NK-92 treated with Interleukin-12 subunit alpha and Interleukin-12 subunit beta, amount 100 ng/mL, for 24 hours (cell line): ENCODE results near the gene TAP2.

ENCODE experiments used
- DNase-seq: peaks from one replicate; lab custom pipeline; 2025; lab: John Stamatoyannopoulos, UW

The TAP2 gene

DNA sequence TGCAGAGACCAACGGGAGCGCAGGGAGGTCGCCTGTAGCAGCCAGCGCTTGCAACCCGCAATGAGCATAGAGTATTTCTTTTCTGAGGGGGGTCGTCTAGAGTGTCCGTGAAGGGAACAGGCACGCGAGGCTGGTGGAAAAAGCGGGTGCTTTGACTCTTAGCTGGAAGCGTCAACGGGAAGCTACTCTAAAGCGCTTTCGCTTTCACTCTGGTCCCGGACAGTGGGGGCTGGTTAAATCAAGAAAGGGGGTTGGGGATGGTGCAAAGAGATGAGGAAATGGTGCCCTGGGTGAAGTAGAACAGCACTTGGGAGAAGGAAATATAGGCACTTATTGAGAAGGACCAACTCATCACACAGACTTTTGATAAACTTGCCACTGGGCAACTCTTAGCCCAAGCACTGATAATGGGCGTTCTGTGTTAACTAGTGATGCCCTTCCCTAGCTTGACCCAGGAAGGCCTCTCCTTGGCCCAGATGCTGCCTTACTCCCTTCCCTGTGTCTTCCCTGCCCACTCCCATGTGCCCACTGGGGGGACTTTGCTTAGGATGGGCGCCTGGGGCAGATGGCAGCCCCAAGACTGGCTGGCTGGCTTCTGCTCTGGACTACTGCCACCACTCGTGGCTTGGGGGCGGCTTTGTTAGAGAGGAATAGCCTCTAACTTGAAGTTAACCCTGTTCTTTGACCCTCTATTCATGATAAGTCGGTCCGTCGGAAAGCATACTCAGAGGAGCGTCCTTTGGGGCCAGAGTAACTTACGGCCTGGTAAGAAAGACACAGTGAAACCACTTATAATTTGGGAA is 16.0 kb upstream of the TAP2 start:
- peak; percentile 54 for DNase-seq

DNA sequence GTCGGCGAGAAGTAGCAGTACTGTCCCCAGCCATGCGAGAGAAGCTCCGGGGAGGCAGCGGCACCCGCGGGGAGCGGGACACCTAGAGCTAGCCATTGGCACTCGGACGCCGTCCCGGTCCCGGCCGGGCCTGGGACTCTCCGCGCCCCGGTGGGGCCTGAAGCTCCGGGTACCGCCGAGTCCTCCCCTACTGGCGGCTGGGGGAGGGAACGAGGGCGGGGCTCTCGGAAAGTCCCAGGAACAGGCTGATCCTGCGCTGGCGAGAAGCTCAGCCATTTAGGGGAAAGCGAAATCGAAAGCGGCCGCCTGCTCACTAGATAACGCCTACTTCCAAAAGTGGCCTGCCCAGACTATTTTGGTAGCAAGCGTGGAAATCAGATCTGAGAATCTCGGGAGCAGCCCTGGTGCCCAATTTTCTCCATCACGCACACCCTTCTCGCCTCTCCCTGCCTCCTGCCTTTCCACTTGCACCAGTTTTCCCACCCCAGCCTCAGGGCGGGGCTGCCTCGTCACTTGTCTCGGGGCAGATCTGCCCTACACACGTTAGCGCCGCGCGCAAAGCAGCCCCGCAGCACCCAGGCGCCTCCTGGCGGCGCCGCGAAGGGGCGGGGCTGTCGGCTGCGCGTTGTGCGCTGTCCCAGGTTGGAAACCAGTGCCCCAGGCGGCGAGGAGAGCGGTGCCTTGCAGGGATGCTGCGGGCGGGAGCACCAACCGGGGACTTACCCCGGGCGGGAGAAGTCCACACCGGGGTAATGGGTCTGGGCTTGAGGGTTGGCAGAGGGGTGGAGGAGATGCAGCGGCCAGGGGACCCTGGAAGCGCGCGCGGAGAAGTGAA is 15.2 kb upstream of the TAP2 start, which contains the start of the genes PSMB9 and TAP1:
Gene PSMB9 (plus strand): TSS at position 652 of the 835 bp plus-strand sequence. CDS start 38 bp downstream, at position 690.
Gene TAP1 (minus strand): TSS at position 164 of the 835 bp plus-strand sequence. CDS start 68 bp downstream, at position 96.
- peak; percentile 92 for DNase-seq

DNA sequence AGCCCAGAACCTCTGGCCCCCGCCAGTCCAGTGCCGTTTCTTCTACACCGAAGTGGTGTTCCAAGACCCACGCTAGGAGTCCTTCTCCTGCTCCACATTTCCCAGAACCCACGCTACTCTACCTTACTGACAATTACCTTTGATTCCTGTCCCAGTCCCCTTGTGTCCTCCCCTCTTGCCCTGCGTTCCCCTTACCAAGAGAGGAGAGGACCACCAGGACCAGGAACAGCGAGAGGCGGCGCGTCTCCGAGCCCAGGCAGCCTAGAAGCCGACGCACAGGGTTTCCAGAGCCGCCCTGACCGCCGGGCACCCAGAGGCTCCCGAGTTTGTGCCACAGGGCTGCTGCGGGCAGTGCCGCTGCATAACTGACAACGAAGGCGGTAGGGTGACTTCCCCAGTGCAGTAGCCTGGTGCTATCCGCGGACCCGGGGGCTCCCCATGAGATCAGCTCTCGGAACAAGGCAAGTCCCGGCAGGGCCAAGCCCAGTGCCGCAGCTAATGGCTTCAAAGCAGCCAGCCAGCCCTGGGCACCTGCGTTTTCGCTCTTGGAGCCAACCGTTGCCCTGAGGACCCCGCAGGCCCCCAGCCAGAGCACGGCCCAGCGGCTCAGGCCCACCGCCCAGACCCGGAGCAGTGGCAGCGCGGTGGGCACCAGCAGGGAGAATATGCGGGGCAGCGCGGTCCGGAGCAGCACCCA is 14.5 kb upstream of the TAP2 start:
- DNase-seq = peak; percentile 45

DNA sequence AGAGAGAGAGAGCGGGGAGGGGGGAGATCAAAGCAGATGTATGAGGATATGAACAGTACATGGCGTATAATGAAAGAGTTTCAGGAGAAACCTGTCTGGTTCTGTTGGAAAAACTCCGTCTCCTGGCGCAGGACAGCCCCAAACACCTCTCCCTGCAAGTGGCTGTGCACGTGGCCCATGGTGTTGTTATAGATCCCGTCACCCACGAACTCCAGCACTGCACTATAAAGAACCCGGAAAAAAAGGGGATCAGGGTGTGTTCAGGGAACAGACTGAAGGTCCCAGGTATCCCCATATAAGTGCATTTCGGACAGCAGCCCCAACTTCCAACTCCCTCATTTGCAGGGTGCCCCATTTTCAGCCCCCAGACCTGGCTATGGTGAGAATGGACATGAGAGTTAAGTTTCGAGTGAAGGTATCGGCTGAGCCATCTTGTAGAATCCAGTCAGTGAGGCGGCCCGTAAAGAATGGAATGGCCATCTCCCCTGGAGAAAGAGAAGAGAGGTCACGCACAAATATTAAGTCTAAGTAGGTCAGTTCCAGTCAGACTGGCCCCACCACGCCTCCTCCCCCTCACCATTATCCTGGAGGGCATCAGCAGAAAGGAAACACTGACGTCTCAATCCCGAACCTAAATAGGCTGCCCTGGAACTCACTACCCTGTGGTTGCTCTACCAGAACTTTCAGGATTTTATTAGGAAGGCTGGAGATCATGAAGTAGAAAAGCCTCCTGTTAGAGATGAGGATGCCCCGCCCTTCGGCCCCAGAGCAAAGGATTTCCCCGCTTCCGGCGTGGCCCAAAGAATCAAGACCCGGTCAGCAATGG is 13.7 kb upstream of the TAP2 start:
- peak; percentile 29 for DNase-seq

DNA sequence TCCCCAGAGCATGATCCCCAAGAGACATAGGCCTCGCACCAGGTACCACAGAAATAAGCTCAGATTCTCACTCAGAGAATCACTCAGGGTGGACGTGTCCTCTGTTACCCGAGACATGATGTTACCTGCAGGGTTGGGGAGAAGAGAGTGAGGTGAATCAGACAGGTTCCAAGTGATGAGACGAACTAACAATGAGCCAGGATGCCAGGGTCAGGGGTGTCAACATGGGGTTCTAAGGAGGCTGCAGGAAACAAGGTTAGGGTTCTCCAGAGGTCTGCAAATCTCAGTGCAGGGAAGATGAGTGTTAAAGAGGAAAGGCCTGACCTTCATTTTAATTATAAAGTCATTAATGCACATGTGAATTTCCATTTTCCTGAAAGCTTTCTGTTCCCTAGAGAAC is 12.5 kb upstream of the TAP2 start:
- no peak for DNase-seq

DNA sequence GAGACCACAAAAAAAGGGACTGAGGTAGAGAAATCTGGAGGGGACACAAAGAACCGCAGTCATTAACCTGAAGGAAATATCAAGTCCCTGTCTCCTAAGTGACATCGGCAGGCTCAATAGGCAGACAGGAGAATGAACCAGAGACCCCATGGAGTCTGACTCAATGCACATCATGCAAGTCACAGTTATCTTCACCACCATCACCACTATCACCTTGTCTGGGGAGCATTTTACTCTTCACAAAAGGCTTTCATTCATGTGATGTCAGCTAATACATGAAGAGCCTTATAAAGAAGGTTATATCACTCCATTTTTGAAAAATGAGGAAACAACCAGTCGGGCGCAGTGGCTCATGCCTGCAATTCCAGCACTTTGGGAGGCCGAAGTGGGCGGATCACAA is 10.6 kb upstream of the TAP2 start:
- DNase-seq = no peak

DNA sequence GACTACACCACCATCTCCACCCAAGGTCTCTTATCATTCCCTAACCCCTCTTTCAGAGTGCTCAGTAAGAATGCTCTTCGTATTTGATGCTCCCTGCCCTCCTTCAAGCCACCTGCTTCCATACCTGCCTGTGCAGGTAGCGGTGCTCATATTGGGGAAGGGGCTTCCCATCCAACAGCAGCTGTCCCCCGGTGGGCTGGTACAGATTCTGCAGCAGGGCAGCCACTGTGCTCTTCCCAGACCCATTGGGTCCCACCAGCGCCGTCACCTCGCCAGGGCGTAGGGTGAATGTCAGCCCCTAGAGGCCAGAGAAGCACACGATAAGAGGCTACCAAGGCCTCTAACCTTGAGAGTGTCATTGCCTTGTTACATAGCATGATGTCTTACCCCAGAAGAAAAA is 9.3 kb upstream of the TAP2 start:
- no peak for DNase-seq

DNA sequence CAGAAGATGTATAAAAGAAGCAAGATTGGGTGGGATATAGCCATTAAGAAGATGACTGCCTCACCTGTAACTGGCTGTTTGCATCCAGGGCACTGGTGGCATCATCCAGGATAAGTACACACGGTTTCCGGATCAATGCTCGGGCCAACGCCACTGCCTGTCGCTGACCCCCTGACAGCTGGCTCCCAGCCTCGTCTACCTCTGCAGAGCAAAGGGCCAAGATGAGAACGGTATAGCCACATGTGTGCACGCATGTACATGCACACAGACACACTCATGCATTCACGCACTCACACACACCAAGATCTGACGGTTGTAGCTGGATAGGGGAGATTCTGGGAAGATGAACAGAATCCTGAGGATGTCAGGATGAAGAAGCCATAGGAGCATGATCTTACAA is 8.5 kb upstream of the TAP2 start:
- no peak for DNase-seq

DNA sequence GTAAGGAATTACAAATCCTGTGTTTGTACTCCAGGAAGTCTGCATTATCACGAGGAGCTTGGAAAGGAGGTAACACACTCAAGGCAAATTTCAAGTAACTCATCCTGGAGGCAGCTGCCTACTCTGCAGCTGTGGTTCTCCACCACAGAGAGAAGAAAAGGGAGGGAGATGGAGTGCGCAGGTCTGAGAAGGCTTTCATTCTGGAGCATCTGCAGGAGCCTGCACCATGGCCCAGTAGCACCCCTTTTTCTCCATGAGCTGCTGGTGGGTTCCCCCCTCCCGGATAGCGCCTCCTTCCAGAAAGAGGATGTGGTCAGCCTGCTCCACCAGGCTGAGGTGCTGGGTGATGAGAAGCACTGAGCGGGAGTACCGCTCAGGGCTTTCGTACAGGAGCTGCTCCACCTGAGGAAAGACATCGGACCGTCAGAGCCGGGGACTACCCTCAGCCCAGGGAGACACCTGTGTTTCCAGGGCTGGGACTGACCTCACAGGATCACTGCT is 6.9 kb upstream of the TAP2 start:
- DNase-seq = peak; percentile 25

DNA sequence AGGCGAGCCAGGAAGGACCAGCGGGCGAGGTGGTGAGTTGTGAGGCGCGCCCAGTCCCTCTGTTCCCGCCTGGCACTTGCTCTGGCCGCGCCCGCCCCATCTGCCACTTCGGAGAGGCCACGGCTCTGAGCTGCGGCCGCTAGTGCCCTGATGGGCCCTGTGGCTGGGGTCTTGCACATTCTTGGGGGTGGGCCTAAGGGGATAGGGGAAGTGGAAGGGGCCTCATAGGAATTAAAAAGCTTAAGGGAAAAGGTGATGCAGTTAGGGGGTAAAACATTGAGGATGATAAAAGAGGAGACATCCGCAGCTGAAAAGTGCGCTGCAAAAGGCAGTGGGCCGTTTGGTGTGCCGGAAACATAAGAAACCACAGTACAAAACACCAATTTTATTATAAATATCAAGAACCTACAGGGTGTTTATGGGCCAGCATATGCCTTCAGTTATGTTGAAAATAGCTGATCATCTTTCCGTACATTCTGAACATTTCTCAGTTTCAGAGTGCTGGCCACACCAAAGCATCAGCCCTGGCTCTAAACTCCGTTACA is 6.4 kb upstream of the TAP2 start:
- no peak for DNase-seq

DNA sequence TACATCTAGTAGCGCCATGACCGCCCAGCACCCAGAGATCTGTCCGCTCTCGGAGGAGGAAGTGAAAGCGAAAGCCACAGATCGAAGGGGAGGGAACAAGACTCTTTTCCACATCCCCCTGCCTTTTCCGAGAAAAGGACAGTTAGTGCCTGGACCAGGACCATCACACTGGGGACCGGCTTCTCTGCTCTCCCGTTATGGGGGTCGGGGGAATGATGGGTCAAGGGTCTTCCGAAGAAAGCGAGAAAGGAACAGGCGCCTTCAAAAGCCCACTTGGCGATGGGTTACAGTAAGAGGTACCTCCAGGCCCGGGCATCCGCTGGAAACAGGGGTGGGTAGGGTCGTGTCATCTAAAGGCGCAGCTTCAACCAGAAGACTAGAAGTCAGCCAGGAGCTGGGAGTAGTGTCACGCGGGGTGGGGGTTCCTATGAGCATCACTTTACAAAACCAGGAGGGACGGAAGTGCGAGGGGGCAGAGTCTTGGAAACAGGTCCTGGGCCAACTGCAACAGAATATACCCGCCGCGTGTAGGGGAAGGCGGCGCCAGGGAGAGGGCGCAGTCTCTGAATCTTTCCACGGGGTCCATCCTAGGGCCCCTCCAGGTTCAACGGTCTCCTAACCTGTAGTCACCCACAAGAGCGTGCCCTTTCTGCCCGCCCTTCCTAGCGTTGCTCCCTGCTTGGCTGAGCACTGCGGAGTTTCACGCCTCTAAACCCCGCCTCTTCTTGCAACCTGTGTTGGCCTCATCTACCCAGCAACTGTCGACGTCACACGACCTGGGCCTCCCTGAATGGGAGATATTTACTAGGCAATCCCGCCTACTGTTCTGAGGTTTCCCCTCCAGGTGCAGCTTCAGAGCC is 5.7 kb upstream of the TAP2 start, which contains the start of gene PSMB8:
Gene PSMB8 (minus strand): TSS at position 69 of the 860 bp plus-strand sequence. CDS start 51 bp downstream, at position 18.
- DNase-seq = peak; percentile 97

DNA sequence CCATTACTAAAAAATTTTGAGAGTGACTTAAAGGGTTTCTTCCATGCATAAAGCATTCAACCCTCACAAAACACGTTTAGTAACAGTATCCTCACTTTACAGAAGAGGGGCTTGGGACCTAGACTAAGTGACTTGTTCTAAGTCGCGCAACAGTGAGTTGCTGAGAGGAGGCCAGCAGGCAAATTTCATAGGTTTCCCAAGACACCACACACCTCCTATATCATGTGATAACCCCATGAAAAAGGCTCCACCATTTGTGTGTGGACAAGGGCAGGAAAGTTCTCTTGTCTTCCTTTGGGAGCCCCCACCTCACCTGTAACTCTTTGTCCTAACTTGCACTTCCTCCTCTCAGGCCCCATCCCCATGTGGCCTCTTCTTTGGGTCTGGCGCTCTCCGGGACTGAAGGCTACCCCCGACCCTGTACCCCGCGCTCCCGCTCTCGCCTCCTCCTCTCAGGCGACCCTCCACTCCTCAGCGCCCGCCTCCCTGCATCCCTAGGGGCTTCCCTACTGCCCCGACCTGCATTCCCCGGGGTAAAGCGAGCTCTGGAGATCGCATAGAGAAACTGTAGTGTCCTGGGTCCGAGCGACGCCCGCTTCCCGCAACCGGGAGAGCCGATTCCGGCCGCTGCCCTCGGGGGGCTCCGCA is 4.9 kb upstream of the TAP2 start:
- no peak for DNase-seq

DNA sequence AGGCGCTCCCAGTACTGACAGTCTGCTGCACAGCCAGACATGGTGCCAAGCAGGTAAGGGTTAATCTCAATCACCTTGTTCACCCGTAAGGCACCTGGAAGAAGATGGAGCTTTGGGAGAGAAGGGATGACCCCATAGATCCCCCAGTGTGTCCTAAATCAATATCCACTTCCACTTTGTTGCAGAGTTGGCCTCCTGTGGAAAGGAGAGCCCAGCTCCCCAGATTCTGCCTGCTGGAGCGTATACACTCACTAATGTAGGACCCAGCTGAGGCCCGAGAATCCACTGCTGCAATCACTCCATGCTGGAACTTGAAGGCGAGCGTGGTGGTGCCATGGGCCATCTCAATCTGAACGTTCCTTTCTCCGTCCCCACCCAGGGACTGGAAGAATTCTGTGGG is 4.2 kb upstream of the TAP2 start:
- DNase-seq = no peak

DNA sequence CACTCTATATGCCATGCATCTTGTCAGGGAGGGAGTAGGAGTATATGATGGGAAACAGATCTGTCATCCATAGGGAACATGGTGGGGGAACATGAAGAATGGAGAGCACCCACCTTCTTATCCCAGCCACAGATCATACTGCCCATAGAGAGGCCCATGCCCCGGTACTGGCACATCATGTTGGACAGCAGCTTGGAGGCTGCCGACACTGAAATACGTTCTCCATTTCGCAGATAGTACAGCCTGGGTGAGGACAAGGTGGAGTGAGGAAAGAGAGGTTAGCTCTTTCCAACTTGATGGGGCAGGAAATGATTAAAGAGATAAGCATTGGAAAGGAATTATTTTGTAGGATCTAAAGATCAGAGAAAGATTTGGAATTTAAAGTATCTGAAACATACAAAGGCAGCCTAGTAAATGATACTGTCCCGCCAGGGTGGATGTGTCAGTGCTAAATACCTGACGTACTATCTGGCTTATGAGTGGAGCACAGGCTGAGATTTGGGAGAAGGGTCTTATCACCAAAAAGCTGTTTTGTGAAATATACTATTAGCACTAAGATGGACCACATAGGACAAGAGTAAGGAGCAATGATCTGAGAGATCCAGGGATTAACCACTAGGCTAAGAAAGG is 3.6 kb upstream of the TAP2 start:
- no peak for DNase-seq

DNA sequence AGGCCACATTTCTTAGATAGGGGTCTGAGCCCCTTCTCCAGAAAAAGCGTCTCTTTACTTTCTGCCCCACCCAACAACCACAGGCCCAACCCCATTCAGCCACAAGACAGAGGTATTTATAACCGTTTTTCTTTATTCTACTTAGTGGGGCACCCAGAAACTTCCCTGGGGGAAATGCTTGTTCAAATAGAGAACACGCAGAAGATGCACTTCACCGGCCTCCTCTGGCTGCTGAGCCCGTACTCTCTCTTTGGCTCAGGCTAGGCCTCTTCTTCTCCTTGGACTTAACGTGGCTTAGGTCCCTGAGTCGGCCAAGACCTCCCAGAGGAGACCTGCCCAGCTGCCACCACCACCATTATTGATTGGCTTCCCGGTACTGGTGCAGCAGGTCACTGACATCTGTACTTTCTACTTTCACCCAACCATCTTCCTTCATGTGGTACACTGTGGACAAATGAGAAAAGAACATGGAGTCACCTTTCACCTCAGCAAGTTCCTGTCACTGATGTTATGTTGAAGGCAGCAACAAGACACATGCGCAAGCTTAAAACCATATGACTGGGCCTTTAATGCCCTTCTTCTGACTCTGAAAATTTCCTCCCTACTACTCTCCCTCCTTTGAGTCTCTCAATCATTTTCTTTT is 2.2 kb upstream of the TAP2 start:
- no peak for DNase-seq

DNA sequence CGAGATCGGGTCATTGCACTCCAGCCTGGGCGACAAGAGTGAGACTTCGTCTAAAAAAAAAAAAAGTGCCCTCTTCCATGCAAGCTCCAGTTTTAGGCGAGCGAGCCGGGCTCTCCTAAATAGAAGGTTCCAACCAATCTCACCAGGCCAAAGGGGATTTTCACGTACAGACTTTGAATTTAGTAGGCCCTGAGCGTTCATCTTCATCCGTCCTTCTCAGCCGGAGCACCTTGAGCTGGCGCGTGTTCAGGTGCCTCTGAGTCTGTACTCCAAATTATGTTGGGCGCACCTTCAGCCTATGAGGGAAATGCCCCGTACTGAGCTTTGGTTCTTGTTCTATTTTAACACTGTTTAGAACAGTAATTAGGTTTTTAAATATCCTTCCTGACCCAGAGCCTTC is 817 bp upstream of the TAP2 start:
- no peak for DNase-seq

DNA sequence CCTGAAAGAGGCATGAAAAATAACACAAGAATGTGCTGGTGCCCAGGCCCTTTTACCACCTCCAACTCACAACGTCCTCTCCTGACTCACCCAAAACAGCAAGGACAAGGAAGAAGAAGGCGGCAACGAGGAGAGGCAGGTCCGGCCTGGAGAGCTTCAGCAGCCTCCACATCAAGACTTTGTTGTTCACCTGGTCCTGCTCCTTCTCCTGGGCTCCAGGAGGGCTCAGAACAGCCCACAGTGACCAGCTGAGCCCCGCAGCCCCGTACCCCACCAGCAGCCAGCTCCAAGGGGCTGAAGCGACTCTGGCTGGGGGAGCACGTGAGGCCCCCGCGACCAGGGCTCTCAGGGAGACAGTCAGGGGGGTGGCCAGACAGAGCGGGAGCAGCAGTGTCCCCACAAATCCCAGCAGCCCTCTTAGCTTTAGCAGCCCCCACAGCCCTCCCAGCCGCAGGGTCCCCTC is 857 bp downstream of the TAP2 start:
- DNase-seq = no peak

DNA sequence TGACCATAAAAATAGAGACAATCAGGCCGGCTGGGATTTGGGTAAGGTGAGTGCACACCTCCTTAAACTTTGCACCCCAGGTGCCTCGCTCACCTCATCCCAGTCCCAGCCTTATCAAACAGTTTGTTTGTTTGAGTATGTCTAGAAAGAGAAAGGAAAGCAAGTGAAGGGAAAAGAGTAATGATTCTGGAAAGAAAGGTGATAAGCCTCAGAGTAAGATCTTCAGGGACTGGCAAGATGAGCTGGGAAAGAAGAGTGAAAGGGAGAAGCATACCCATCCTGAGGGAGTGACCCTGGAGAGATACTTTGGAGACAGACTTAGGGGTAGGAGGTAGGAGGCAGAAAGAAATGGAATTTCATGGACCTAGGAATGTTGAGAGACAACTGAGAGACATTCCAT is 1.7 kb downstream of the TAP2 start:
- no peak for DNase-seq
